Fibroblast of villous mesenchyme (primary cell): ENCODE data around the gene STX11. TPM values are rescaled to one million over a fixed set of nuclear protein-coding genes. Genes with fewer than 3 reads are reported as not detected.
"Not testable (repeated sequence)": the region's sequence is repeated elsewhere in the genome, so short reads cannot be mapped to it uniquely, and the experiment has no call there.

Experiments
- DNase-seq: peaks from one replicate; pipeline ENCODE4 v3.0.0-alpha.2; 2010; ENCODE audit warnings: low read depth
- H3K4me3 ChIP-seq: 2 replicates; pipeline ENCODE4 v1.5.1; 2011; ENCODE audit warnings: low read depth, mild to moderate bottlenecking, low read length
- CTCF ChIP-seq: IDR thresholded peaks from 2 replicates; pipeline ENCODE4 v1.5.1; 2012; ENCODE audit warnings: low read depth, mild to moderate bottlenecking, low read length; ENCODE audit not compliant: insufficient read depth
- total RNA-seq: library from RNA; depleted of rRNA; stranded (reverse); fragments of >200 nt; gene quantifications from 2 replicates; pipeline ENCODE4 v1.2.3, GENCODE V29; 2012

Gene STX11
- total RNA-seq, 1 donor, result 2.2 TPM

GRCh38 chr6:144177726-144178125 lies 27.4 kb downstream of the STX11 start:
- TF ChIP-seq CTCF, result no peak
- DNase-seq, result no peak
- H3K4me3 ChIP-seq, result no peak overlapping the region

GRCh38 chr6:144178323-144178722 lies 28.0 kb downstream of the STX11 start:
- no peak overlapping the region for H3K4me3 ChIP-seq
- DNase-seq, result no peak
- no peak for TF ChIP-seq CTCF

GRCh38 chr6:144179237-144179636 lies 28.9 kb downstream of the STX11 start:
- H3K4me3 ChIP-seq, result no peak overlapping the region
- no peak for DNase-seq
- no peak for TF ChIP-seq CTCF

- DNase-seq, result no peak
- no peak for TF ChIP-seq CTCF
These were observed 29.5 kb downstream of the STX11 start for GRCh38 chr6:144179828-144180227.

GRCh38 chr6:144180354-144180753 lies 30.0 kb downstream of the STX11 start:
- not testable (repeated sequence) for H3K4me3 ChIP-seq, DNase-seq

More at GRCh38 chr6:144179828-144180227, 29.5 kb downstream of the STX11 start:
- no peak overlapping the region for H3K4me3 ChIP-seq

- H3K4me3 ChIP-seq, result no peak overlapping the region
- no peak for TF ChIP-seq CTCF
- no peak for DNase-seq
These were observed 31.3 kb downstream of the STX11 start for GRCh38 chr6:144181639-144182038.

GRCh38 chr6:144184186-144184585 lies 33.9 kb downstream of the STX11 start:
- not testable (repeated sequence) for H3K4me3 ChIP-seq, DNase-seq

GRCh38 chr6:144185133-144185836 lies 35.0 kb downstream of the STX11 start:
- H3K4me3 ChIP-seq, result no peak overlapping the region
- TF ChIP-seq CTCF, result no peak
- peak; percentile 26 for DNase-seq
